ENCODE results near the gene OR2Z1. TPM values are rescaled to one million over a fixed set of nuclear protein-coding genes. Genes with fewer than 3 reads are reported as not detected.
"Not testable (repeated sequence)": the region's sequence is repeated elsewhere in the genome, so short reads cannot be mapped to it uniquely, and the experiment has no call there.

The OR2Z1 gene
- total RNA-seq, 1 donor from 2014 or later: not detected

DNA sequence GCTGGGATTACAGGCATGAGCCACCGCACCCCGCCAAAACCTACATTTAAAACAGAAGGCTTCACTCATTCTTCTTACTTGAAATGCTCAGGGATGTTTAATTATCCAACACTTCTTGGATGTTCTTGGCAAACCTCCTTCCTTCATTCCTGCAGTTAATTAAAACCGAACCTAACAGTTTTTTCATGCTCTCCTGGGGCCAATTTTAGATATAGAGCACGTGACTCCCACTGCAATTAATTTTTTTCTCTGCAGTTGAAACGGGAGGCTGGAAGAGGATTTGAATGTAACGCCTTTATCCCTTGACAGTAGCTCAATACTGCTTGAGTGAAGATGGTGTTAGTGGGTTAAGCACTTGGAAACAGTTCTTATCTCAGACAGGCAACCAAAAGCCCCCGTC lies 18.2 kb upstream of the OR2Z1 start:
- no peaks in the 10 kb centered on the region for H3K36me3 Mint-ChIP-seq (ENCODE audit: insufficient read depth)
- H3K4me1 Mint-ChIP-seq (ENCODE audit: low read depth): no peaks in the 10 kb centered on the region
- H3K4me3 Mint-ChIP-seq (ENCODE audit: low read depth): no peak overlapping the region
- H3K27me3 Mint-ChIP-seq: peaks cover 9% of the 10 kb centered on the region
- H3K27ac Mint-ChIP-seq: no peak overlapping the region
- DNase-seq (ENCODE audit: low spot score, unreplicated experiment): no peak
- TF ChIP-seq, protein P1, sequence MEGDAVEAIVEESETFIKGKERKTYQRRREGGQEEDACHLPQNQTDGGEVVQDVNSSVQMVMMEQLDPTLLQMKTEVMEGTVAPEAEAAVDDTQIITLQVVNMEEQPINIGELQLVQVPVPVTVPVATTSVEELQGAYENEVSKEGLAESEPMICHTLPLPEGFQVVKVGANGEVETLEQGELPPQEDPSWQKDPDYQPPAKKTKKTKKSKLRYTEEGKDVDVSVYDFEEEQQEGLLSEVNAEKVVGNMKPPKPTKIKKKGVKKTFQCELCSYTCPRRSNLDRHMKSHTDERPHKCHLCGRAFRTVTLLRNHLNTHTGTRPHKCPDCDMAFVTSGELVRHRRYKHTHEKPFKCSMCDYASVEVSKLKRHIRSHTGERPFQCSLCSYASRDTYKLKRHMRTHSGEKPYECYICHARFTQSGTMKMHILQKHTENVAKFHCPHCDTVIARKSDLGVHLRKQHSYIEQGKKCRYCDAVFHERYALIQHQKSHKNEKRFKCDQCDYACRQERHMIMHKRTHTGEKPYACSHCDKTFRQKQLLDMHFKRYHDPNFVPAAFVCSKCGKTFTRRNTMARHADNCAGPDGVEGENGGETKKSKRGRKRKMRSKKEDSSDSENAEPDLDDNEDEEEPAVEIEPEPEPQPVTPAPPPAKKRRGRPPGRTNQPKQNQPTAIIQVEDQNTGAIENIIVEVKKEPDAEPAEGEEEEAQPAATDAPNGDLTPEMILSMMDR (IDR thresholded peaks at IDR 0.05; ENCODE audit: unreplicated experiment): no peak
- no peaks in the 10 kb centered on the region for H3K9me3 Mint-ChIP-seq (ENCODE audit: low read depth)

DNA sequence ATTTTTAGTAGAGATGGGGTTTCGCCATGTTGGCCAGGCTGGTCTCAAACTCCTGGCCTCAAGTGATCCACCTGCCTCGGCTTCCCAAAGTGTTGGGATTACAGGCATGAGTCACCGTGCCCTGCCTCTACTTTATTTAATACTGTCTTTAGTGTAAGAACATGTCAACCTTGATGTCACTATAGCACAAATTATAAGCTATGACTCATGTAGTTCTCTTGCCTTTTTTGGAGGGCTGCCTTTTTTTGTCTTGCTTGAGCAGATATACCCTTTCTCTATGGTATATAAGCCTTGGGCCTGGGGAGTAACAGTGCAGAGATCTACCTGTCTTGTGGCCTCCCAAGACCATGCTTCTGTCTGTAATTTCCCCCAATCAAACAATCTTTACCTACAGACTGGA lies 16.1 kb upstream of the OR2Z1 start:
- H3K36me3 Mint-ChIP-seq (ENCODE audit: insufficient read depth); H3K9me3 Mint-ChIP-seq (ENCODE audit: low read depth); H3K4me1 Mint-ChIP-seq (ENCODE audit: low read depth); DNase-seq (ENCODE audit: low spot score, unreplicated experiment); H3K27ac Mint-ChIP-seq; H3K27me3 Mint-ChIP-seq; H3K4me3 Mint-ChIP-seq (ENCODE audit: low read depth): not testable (repeated sequence)

DNA sequence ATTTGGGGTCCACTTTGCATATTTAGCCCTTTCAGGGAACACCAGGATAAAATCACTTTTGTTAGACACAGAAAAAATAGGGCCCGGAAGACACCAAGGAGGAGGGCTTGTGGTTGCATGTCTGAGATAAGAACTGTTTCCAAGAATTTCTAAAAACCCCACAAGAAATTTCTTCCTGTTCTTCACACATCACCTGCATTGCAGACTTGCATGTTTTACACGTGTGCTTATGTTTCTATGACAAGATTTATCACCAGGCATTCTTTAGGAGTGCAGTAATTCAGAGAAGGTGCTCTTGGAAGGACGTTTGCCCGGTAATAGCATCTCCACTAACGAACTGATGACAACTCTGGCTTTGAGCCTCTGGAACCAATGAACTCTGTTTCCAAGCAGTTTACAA lies 15.7 kb upstream of the OR2Z1 start:
- H3K27ac Mint-ChIP-seq: no peak overlapping the region
- no peaks in the 10 kb centered on the region for H3K27me3 Mint-ChIP-seq
- H3K36me3 Mint-ChIP-seq (ENCODE audit: insufficient read depth): no peaks in the 10 kb centered on the region
- DNase-seq (ENCODE audit: low spot score, unreplicated experiment): no peak
- H3K4me1 Mint-ChIP-seq (ENCODE audit: low read depth): no peaks in the 10 kb centered on the region
- peaks cover 3% of the 10 kb centered on the region for H3K9me3 Mint-ChIP-seq (ENCODE audit: low read depth)
- H3K4me3 Mint-ChIP-seq (ENCODE audit: low read depth): no peak overlapping the region
- TF ChIP-seq, protein P1 (IDR thresholded peaks at IDR 0.05; ENCODE audit: unreplicated experiment): no peak

DNA sequence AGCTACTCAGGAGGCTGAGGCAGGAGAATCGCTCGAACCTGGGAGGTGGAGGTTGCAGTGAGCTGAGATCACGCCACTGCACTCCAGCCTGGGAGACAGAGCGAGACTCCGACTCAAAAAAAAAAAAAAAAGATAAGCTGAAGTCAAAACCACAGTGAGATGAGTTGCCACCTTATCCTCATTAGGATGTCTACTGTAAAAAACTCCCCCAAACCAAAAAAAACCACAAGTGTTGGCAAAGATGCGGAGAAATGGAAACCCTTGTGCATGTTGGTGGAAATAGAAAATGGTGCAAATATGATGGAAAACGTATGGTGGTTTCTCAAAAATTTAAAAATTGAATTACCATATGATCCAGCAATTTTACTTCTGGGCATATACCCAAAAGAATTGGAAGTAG lies 11.1 kb upstream of the OR2Z1 start:
- not testable (repeated sequence) for DNase-seq (ENCODE audit: low spot score, unreplicated experiment); H3K36me3 Mint-ChIP-seq (ENCODE audit: insufficient read depth); H3K27me3 Mint-ChIP-seq; H3K4me1 Mint-ChIP-seq (ENCODE audit: low read depth); H3K4me3 Mint-ChIP-seq (ENCODE audit: low read depth); H3K27ac Mint-ChIP-seq
- peaks cover 27% of the 10 kb centered on the region for H3K9me3 Mint-ChIP-seq (ENCODE audit: low read depth)

DNA sequence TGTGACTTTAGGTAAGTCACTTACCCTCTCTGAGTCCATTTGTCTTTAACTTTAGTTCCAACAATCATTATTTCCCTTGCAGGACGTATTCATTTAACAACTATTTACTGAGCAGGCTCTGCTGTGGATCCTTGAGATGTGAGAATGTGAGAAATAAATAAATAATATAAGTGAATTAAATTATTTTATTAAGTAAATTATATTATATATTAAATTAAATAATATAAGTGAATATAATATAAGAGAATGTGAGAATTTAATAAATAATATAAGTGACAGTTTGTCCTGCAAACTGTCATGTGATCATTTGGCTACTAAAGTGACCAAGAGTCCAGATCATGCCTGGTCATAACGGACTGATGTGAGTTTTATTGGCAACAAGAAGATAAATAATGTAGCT lies 598 bp downstream of the OR2Z1 start:
- no peak overlapping the region for H3K27ac Mint-ChIP-seq
- no peak overlapping the region for H3K4me3 Mint-ChIP-seq (ENCODE audit: low read depth)
- DNase-seq (ENCODE audit: low spot score, unreplicated experiment): no peak
- H3K27me3 Mint-ChIP-seq: no peaks in the 10 kb centered on the region
- H3K36me3 Mint-ChIP-seq (ENCODE audit: insufficient read depth): no peaks in the 10 kb centered on the region
- H3K4me1 Mint-ChIP-seq (ENCODE audit: low read depth): no peaks in the 10 kb centered on the region
- H3K9me3 Mint-ChIP-seq (ENCODE audit: low read depth): peaks cover 52% of the 10 kb centered on the region
- TF ChIP-seq, protein P1 (IDR thresholded peaks at IDR 0.05; ENCODE audit: unreplicated experiment): no peak

DNA sequence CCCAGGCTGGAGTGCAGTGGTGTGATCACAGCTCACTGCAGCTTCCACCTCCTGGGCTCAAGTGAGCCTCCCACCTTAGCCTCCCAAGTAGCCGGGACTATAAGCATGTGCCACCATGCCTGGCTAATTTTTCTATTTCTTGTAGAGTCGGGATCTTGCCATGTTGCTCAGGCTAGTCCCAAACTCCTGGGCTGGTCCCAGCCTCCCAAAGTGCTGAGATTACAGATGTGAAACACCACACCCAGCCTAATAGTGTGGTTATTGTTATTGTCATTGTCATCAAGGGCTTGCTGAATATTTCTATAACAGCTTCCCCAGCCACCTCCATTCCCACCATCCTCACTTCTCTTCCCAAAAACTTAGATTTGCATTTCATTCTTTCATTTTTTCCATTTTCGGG lies 2.8 kb downstream of the OR2Z1 start:
- no peak for DNase-seq (ENCODE audit: low spot score, unreplicated experiment)
- H3K27ac Mint-ChIP-seq: no peak overlapping the region
- no peaks in the 10 kb centered on the region for H3K36me3 Mint-ChIP-seq (ENCODE audit: insufficient read depth)
- H3K4me1 Mint-ChIP-seq (ENCODE audit: low read depth): no peaks in the 10 kb centered on the region
- H3K4me3 Mint-ChIP-seq (ENCODE audit: low read depth): no peak overlapping the region
- TF ChIP-seq, protein P1 (IDR thresholded peaks at IDR 0.05; ENCODE audit: unreplicated experiment): no peak
- no peaks in the 10 kb centered on the region for H3K27me3 Mint-ChIP-seq
- H3K9me3 Mint-ChIP-seq (ENCODE audit: low read depth): peaks cover 60% of the 10 kb centered on the region

Measured in progenitor cell of endocrine pancreas (in vitro differentiated cells).